IPS-18c (cell line): ENCODE measurements around the gene FITM1.

Source experiments
- H3K4me3 ChIP-seq: 2 replicates; pipeline ENCODE4 v1.7.0; 2013; ENCODE audit warnings: low read depth, mild to moderate bottlenecking, low read length, moderate library complexity; ENCODE audit not compliant: insufficient read depth
- H3K9me3 ChIP-seq: one replicate; pipeline ENCODE4 v1.6.1; 2013; ENCODE audit warnings: mild to moderate bottlenecking, low read length, moderate library complexity; ENCODE audit not compliant: control insufficient read depth, insufficient read depth

The FITM1 gene

DNA sequence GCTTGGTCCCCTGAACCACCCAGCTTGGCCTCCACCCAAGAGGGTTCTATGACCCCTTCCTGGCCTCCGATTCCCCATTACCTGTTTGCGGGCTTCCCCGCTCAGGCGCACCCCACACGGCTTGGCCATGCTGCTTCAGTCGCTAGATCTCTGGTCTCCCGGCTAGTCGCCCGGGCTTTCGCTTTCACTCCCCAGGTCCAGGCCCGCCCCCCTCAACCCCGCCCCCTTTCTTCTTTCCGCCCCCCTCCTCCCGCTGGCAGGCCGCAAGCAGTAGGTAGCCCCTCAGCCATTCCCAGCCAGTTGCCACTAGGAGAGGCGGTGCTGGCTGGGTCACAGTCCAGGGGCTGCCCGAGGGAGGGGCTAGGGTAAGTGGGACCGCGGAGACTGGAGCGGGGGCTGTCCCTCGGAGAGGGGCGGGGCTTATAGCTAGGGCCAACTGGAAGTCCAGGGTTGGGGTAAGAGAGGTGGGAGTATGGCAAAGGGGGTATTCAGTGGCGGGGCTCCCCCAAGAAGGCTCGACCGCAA lies 16.1 kb downstream of the FITM1 start, which contains the start of gene PSME2:
PSME2 (minus strand) TSS at position 158 of the 525 bp plus-strand sequence; CDS start at position 129, 29 bp downstream.
- H3K9me3 ChIP-seq: no peaks in the 10 kb centered on the region
- peak within 1 kb of the TSS; percentile 94 for H3K4me3 ChIP-seq

DNA sequence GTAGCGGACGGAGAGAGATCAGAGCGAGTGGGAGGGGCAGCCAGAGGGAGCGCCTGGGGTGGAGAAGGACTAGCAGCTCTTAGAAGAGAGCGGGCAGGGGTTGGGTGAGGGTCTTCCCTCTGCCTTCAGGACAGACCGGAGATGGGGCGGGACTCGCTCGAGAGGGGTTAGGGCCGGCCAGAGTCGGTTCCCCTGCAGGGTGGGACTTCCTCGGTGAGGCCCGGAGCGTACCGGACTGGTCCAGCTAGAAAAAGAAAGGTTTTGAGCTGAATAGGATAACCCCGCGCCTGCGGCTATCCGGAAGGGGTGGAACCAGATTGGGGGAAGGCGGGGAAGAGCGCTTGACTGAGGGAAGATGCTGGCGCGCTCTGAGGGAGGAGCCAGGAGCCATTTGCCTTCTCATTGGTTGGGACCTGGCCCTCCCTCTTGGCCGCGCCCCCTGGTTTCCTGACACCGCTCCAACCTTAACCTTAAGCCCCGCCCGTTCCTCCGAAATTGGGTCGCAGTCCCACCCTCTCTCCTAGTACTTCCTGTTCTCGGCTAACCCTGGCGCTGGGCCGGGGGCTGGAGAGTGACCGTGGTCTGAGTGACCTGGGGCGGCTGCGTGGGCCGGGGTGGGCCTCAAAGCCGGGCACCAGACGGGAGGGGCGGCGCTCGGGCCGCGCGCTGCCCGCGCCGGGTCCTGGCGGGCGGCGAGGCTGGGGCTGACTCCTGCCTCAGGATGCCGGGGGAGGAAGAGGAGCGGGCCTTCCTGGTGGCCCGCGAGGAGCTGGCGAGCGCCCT lies 16.7 kb downstream of the FITM1 start, which contains the start of gene RNF31:
RNF31 (plus strand) TSS at position 521 of the 783 bp plus-strand sequence; CDS start at position 722, 201 bp downstream.
- Histone ChIP-seq H3K4me3 (peak within 1 kb of the TSS; percentile 94), H3K9me3 (no peaks in the 10 kb centered on the region)

DNA sequence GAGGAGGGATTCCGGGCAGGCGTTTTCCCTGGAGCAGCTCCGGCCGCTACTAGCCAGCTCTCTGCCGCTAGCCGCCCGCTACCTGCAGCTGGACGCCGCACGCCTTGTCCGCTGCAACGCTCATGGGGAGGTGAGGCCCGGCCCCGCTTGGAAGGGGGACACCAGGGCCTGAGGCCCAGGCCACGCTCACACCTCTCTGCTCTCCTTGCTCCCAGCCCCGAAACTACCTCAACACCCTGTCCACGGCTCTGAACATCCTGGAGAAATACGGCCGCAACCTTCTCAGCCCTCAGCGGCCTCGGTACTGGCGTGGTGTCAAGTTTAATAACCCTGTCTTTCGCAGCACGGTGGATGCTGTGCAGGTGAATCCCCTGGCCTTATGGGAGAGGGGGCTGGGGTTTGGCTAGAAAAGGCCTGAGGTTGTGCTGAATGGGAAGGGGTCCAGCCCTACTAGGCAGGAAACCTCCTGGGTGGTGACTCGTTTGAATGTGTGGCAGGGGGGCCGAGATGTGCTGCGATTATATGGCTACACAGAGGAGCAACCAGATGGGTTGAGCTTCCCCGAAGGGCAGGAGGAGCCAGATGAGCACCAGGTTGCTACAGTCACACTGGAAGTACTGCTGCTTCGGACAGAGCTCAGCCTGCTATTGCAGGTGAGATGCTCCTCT lies 17.4 kb downstream of the FITM1 start:
- Histone ChIP-seq H3K9me3 (no peaks in the 10 kb centered on the region), H3K4me3 (peak overlapping the region; percentile 94)

DNA sequence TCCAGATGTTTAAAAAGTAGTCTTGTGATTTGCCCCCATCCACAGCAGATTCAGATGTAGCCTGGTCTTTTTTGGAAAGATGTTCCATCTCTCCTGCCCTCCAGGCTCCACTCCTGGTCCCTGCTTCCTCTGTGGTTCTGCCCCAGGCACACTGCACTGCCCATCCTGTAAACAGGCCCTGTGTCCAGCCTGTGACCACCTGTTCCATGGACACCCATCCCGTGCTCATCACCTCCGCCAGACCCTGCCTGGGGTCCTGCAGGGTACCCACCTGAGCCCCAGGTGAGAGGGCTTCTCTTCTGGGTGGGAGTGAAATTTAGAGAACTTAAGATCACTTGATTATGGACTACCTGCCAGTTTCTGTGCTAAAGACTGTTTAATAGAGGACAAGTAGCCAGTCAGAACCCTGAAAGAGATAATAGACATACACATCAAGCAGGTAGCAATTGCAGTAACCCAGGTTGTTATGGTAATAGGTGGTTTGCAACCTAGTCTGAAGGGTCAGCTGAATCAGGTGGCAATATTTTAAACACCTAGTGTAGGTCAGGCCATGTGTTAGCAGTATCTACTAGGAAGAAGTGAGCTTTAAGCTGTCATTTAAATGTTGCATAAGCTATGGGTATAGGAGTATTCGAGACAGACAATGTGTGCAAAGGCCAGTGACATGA lies 19.0 kb downstream of the FITM1 start:
- no peak overlapping the region for H3K4me3 ChIP-seq
- H3K9me3 ChIP-seq: no peaks in the 10 kb centered on the region

DNA sequence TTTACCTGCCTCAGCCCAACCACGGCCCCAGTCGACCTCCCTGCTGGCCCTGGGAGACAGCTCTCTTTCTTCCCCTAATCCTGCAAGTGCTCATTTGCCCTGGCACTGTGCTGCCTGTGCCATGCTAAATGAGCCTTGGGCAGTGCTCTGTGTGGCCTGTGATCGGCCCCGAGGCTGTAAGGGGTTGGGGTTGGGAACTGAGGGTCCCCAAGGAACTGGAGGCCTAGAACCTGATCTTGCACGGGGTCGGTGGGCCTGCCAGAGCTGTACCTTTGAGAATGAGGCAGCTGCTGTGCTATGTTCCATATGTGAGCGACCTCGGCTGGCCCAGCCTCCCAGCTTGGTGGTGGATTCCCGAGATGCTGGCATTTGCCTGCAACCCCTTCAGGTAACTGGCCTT lies 19.6 kb downstream of the FITM1 start:
- H3K9me3 ChIP-seq: no peaks in the 10 kb centered on the region
- no peak overlapping the region for H3K4me3 ChIP-seq

GRCh38 chr14:24150567-24150966 lies 20.1 kb downstream of the FITM1 start:
- no peaks in the 10 kb centered on the region for H3K9me3 ChIP-seq
- no peak overlapping the region for H3K4me3 ChIP-seq

DNA sequence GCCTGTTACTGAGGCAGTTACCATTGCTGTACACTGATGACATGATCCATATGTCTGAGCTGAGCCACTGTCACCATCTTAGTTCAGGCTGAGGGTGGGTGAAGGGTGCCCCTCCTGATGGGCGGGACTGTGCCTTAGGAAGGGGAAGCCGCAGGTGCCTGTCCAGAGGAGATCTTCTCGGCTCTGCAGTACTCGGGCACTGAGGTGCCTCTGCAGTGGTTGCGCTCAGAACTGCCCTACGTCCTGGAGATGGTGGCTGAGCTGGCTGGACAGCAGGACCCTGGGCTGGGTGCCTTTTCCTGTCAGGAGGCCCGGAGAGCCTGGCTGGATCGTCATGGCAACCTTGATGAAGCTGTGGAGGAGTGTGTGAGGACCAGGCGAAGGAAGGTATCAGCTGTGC lies 20.5 kb downstream of the FITM1 start:
- H3K4me3 ChIP-seq: no peak overlapping the region
- H3K9me3 ChIP-seq: no peaks in the 10 kb centered on the region

- H3K4me3 ChIP-seq: no peak overlapping the region
Measured at GRCh38 chr14:24151404-24152080, 21.1 kb downstream of the FITM1 start.

GRCh38 chr14:24155100-24155499 lies 24.6 kb downstream of the FITM1 start:
- Histone ChIP-seq H3K4me3 (no peak overlapping the region), H3K9me3 (no peaks in the 10 kb centered on the region)

More at GRCh38 chr14:24151404-24152080, 21.1 kb downstream of the FITM1 start:
- H3K9me3 ChIP-seq: no peaks in the 10 kb centered on the region

DNA sequence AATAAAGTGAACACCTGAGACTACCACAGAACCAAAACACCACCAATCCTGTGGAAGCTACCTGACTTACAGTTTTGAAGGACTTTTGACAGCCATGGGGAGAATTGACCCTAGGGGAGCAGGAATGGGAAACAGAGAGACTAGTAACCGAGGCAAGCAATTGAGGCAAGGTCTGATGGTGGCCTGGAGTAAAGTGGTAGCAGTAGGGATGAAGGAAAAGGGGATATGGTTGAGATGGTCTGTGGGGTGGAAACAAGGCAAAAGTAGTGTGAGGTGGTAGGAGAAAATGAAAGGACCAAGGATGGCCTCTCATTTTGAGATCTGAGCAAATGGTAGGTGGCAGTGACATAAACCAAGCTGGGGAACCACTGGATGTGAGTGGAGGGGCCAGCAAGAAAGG lies 26.4 kb downstream of the FITM1 start:
- no peak overlapping the region for H3K4me3 ChIP-seq
- H3K9me3 ChIP-seq: no peaks in the 10 kb centered on the region

- no peak overlapping the region; the same call in 1 of the 2 replicates for H3K4me3 ChIP-seq
- no peaks in the 10 kb centered on the region for H3K9me3 ChIP-seq
Measured at GRCh38 chr14:24157331-24157730, 26.9 kb downstream of the FITM1 start.

DNA sequence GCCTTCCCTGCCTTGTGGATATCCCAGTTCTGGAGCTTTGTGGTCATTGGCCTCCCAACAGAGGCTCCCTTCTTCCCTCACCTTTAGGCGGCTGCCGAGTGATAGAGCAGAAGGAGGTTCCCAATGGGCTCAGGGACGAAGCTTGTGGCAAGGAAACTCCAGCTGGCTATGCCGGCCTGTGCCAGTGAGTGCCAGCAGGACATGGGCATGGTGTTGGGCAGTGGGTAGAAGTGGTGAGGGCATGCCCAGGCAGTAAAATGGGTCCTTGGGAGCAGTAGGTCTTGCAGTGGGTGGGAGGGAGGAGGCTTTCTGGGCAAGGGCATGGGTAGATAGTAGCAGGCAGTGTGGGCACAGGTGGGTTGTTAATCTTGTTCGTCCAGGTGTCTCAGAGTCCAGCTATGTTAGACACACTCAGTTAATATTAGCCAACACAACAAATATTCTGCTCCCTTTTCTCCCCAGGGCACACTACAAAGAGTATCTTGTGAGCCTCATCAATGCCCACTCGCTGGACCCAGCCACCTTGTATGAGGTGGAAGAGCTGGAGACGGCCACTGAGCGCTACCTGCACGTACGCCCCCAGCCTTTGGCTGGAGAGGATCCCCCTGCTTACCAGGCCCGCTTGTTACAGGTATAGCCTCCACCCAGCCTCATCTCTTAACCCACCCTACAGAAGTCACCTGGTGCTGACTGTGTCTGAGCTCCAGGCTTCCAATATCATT lies 29.5 kb downstream of the FITM1 start:
- Histone ChIP-seq H3K4me3 (no peak overlapping the region), H3K9me3 (no peaks in the 10 kb centered on the region)

DNA sequence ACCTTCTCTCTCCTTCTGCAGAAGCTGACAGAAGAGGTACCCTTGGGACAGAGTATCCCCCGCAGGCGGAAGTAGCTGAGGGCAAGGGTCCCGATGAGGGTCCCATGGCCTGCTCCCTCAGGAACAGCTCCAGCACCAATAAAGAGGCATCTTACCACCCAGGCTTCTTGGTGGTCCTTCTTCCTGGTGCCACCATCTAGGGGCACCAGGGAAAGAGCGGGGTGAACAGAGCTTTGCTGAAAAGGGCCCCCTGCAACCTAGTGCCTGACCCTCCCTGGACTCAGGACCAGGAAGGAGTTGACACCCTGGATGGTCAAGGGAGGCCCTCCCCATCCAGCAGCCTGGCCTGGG lies 30.0 kb downstream of the FITM1 start:
- Histone ChIP-seq H3K9me3 (no peaks in the 10 kb centered on the region), H3K4me3 (no peak overlapping the region)

GRCh38 chr14:24160850-24161804 lies 30.7 kb downstream of the FITM1 start, which contains the start of gene IRF9:
TSS of gene IRF9 (plus strand) at chr14:24161265. CDS start at chr14:24162145, 880 bp downstream.
- Histone ChIP-seq H3K4me3 (peak within 1 kb of the TSS; percentile 40), H3K9me3 (no peaks in the 10 kb centered on the region)

- Histone ChIP-seq H3K4me3 (no peak overlapping the region), H3K9me3 (no peaks in the 10 kb centered on the region)
Measured at GRCh38 chr14:24162093-24162492, 31.6 kb downstream of the FITM1 start.
